Astrocyte (in vitro differentiated cells and primary cell): Measurements from ENCODE around the gene PYY. TPM values are rescaled to one million over a fixed set of nuclear protein-coding genes. Genes with fewer than 3 reads are reported as not detected.

Source experiments
- DNase-seq: peaks from one replicate; pipeline ENCODE4 v3.0.0-alpha.2; 2010; ENCODE audit warnings: low read depth
- FAIRE-seq: peaks from 2 replicates; lab custom pipeline; 2011; peaks lifted over from hg19 to GRCh38; lab: Jason Lieb, UNC
- H2AFZ ChIP-seq: 2 replicates; pipeline ENCODE4 v1.6.0; 2012; ENCODE audit warnings: low read depth, low read length, inconsistent platforms
- H3K27ac ChIP-seq: 2 replicates; pipeline ENCODE4 v1.5.1; 2011; ENCODE audit warnings: low read depth, low read length, inconsistent platforms
- H3K27me3 ChIP-seq: 2 replicates; pipeline ENCODE4 v1.6.0; 2011; ENCODE audit warnings: low read length, inconsistent platforms; ENCODE audit not compliant: insufficient read depth
- H3K36me3 ChIP-seq: 2 replicates; pipeline ENCODE4 v1.5.1; 2011; ENCODE audit warnings: low read length, inconsistent platforms; ENCODE audit not compliant: insufficient read depth
- H3K4me1 ChIP-seq: 2 replicates; pipeline ENCODE4 v1.5.1; 2011; ENCODE audit warnings: low read length, inconsistent platforms; ENCODE audit not compliant: insufficient read depth
- H3K4me2 ChIP-seq: 2 replicates; pipeline ENCODE4 v1.6.0; 2012; ENCODE audit warnings: low read length, inconsistent platforms
- H3K4me3 ChIP-seq: 2 replicates; pipeline ENCODE4 v1.5.1; 2011; ENCODE audit warnings: low read depth, mild to moderate bottlenecking, low read length, inconsistent platforms; ENCODE audit not compliant: insufficient read depth
- H3K79me2 ChIP-seq: 2 replicates; pipeline ENCODE4 v1.6.0; 2012; ENCODE audit warnings: mild to moderate bottlenecking, low read length, inconsistent platforms; ENCODE audit not compliant: insufficient read depth
- H3K9ac ChIP-seq: 2 replicates; pipeline ENCODE4 v1.6.0; 2012; ENCODE audit warnings: mild to moderate bottlenecking, low read length, inconsistent platforms
- H3K9me3 ChIP-seq: 2 replicates; pipeline ENCODE4 v1.5.1; 2012; ENCODE audit warnings: low read depth, mild to moderate bottlenecking, low read length, inconsistent platforms; ENCODE audit not compliant: insufficient read depth
- H4K20me1 ChIP-seq: 2 replicates; pipeline ENCODE4 v1.6.0; 2012; ENCODE audit warnings: low read length, inconsistent platforms; ENCODE audit not compliant: insufficient read depth
- H3K27ac Mint-ChIP-seq: one replicate; pipeline ENCODE4 v1.8.0; 2021; ENCODE audit warnings: mild to moderate bottlenecking, mixed read lengths; ENCODE audit not compliant: unreplicated experiment
- H3K27me3 Mint-ChIP-seq: one replicate; pipeline ENCODE4 v1.8.0; 2021; ENCODE audit warnings: low read depth, mixed read lengths; ENCODE audit not compliant: unreplicated experiment
- H3K36me3 Mint-ChIP-seq: one replicate; pipeline ENCODE4 v1.8.0; 2021; ENCODE audit warnings: low read depth, mixed read lengths; ENCODE audit not compliant: unreplicated experiment
- H3K4me1 Mint-ChIP-seq: one replicate; pipeline ENCODE4 v1.8.0; 2021; ENCODE audit warnings: low read depth, mixed read lengths; ENCODE audit not compliant: unreplicated experiment
- H3K4me3 Mint-ChIP-seq: one replicate; pipeline ENCODE4 v1.8.0; 2021; ENCODE audit warnings: mild to moderate bottlenecking, moderate library complexity, mixed read lengths; ENCODE audit not compliant: unreplicated experiment
- H3K9me3 Mint-ChIP-seq: one replicate; pipeline ENCODE4 v1.8.0; 2021; ENCODE audit warnings: mild to moderate bottlenecking, mixed read lengths; ENCODE audit not compliant: unreplicated experiment
- EZH2 ChIP-seq: IDR thresholded peaks from 2 replicates; pipeline ENCODE4 v1.6.1; 2012; ENCODE audit warnings: mild to moderate bottlenecking, low read length, inconsistent platforms; ENCODE audit not compliant: insufficient read depth
- total RNA-seq: library from RNA; stranded (reverse); gene quantifications from 2 replicates; pipeline ENCODE4 v1.2.1, GENCODE V29; 2021
- TF ChIP-seq, protein P1 (sequence below): IDR thresholded peaks from 2 replicates; pipeline ENCODE4 v1.5.1; 2011; ENCODE audit warnings: low read depth, mild to moderate bottlenecking, inconsistent platforms, low read length, moderate library complexity; ENCODE audit not compliant: insufficient read depth

PYY gene
- total RNA-seq, 1 donor from 2014 or later, result not detected

DNA sequence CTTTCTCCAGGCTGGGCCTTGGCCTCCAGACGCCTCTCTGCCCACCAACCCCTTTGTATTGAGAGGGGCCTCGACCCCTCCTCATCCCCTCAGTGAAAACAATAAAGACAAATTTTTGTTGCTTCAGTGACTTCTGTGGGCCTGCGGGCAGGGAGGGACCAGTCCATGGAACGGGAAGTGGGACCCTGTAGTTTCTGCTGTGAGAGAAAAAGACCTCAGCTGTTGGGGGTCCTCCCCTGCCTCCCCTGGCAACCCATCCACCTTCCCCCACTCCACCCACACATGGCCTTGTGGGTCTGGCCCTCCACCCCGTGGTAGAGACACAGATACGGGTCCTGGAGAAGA is 14.9 kb downstream of the PYY start:
- no peak overlapping the region for H3K27ac Mint-ChIP-seq
- Histone ChIP-seq H3K4me1 (no peaks in the 10 kb centered on the region), H3K27me3 (peaks cover 7% of the 10 kb centered on the region), H3K9ac (no peak overlapping the region), H2AFZ (no peak overlapping the region), H3K4me3 (no peak overlapping the region), H3K36me3 (no peaks in the 10 kb centered on the region), H4K20me1 (no peaks in the 10 kb centered on the region), H3K9me3 (no peaks in the 10 kb centered on the region), H3K27ac (no peak overlapping the region), H3K79me2 (no peaks in the 10 kb centered on the region), H3K4me2 (no peak overlapping the region)
- TF ChIP-seq, protein P1, sequence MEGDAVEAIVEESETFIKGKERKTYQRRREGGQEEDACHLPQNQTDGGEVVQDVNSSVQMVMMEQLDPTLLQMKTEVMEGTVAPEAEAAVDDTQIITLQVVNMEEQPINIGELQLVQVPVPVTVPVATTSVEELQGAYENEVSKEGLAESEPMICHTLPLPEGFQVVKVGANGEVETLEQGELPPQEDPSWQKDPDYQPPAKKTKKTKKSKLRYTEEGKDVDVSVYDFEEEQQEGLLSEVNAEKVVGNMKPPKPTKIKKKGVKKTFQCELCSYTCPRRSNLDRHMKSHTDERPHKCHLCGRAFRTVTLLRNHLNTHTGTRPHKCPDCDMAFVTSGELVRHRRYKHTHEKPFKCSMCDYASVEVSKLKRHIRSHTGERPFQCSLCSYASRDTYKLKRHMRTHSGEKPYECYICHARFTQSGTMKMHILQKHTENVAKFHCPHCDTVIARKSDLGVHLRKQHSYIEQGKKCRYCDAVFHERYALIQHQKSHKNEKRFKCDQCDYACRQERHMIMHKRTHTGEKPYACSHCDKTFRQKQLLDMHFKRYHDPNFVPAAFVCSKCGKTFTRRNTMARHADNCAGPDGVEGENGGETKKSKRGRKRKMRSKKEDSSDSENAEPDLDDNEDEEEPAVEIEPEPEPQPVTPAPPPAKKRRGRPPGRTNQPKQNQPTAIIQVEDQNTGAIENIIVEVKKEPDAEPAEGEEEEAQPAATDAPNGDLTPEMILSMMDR, result no peak
- no peak for TF ChIP-seq EZH2
- DNase-seq (no peak), FAIRE-seq (no peak)
- H3K4me1 Mint-ChIP-seq, result peaks cover 3% of the 10 kb centered on the region
- no peaks in the 10 kb centered on the region for H3K36me3 Mint-ChIP-seq
- H3K4me3 Mint-ChIP-seq, result no peak overlapping the region
- H3K9me3 Mint-ChIP-seq, result no peaks in the 10 kb centered on the region
- H3K27me3 Mint-ChIP-seq, result peaks cover 38% of the 10 kb centered on the region

DNA sequence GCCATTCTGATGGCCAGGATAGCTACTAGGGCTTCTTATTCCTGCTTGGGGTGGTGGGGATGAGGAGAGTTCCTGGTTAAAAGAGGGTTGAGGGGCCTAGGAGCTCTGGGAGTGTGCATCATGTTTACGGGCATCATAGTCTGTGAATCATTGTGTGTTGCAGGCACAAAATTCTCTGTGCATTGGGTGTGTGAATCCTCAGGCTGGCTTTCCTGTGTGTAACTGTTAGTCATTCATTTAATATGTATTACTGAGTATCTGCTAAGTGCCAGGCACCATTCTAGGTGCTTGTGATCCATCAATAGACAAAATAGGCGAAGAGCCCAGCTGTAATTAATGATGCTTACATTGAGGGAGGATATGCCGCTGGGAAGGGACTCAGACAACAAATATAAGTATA is 17.3 kb downstream of the PYY start:
- Histone ChIP-seq H2AFZ (no peak overlapping the region), H4K20me1 (no peaks in the 10 kb centered on the region), H3K36me3 (no peaks in the 10 kb centered on the region), H3K9ac (no peak overlapping the region), H3K27ac (no peak overlapping the region), H3K79me2 (no peaks in the 10 kb centered on the region), H3K4me3 (no peak overlapping the region), H3K4me2 (no peak overlapping the region), H3K27me3 (peaks cover 7% of the 10 kb centered on the region), H3K4me1 (no peaks in the 10 kb centered on the region), H3K9me3 (no peaks in the 10 kb centered on the region)
- no peak for FAIRE-seq
- H3K27ac Mint-ChIP-seq, result no peak overlapping the region
- H3K4me3 Mint-ChIP-seq, result no peak overlapping the region
- peaks cover 3% of the 10 kb centered on the region for H3K4me1 Mint-ChIP-seq
- H3K9me3 Mint-ChIP-seq, result no peaks in the 10 kb centered on the region
- no peak for TF ChIP-seq EZH2
- TF ChIP-seq, protein P1, result no peak
- H3K27me3 Mint-ChIP-seq, result peaks cover 40% of the 10 kb centered on the region
- no peak for DNase-seq
- no peaks in the 10 kb centered on the region for H3K36me3 Mint-ChIP-seq

DNA sequence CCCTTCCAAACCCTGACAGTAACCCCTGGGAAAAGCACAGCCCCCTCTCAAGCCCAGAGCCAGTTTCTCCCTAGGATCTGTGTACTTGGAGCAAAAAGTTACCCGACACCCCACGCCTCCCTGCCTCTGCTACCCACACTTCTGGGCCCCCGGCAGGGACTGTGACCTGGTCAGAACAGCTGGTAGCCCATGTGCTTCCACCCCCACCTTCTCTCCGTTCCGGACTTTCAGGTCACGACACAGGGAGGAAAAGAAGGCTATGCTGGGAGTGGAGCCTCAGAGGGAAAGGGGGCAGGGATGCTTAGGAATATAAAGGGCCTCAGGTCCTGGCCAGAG is 17.8 kb downstream of the PYY start:
- H3K36me3 Mint-ChIP-seq, result no peaks in the 10 kb centered on the region

More for the DNA sequence above, 17.8 kb downstream of the PYY start:
- Histone ChIP-seq H4K20me1 (no peaks in the 10 kb centered on the region), H3K79me2 (no peaks in the 10 kb centered on the region), H2AFZ (no peak overlapping the region), H3K27me3 (peaks cover 7% of the 10 kb centered on the region), H3K4me1 (no peaks in the 10 kb centered on the region), H3K9ac (no peak overlapping the region), H3K36me3 (no peaks in the 10 kb centered on the region), H3K27ac (no peak overlapping the region), H3K4me3 (no peak overlapping the region), H3K4me2 (no peak overlapping the region), H3K9me3 (no peaks in the 10 kb centered on the region)
- Mint-ChIP-seq H3K27ac (no peak overlapping the region), H3K4me3 (no peak overlapping the region), H3K9me3 (no peaks in the 10 kb centered on the region), H3K4me1 (peaks cover 3% of the 10 kb centered on the region), H3K27me3 (peaks cover 43% of the 10 kb centered on the region)
- FAIRE-seq (no peak), DNase-seq (no peak)
- TF ChIP-seq EZH2, result no peak
- TF ChIP-seq, protein P1, result no peak
